ENCODE measurements around the gene GRM7.

Gene GRM7

DNA sequence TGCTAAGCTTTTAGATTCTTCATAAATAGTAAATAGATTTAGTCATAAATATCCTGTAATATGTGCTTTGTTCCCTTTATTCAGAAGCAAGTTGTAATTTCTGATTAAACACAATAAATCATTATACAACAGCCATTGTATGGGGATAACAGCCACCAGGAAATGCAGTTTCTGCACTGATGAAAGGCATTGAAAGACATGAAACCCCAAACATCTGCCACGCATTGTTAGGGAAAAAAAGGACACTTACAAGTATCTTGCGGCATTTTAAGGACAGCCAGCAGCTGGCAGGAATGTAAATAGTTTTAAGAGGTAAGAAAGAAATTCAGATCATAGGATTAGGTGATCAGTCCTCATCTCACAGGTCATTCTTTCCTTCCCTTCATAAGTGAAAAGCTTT lies 839.6 kb downstream of the GRM7 start:
- no peak overlapping the region for H3K27ac ChIP-seq (replicated peaks)
- no peak for DNase-seq (ENCODE audit: low read depth in 1 of 2, low spot score in 1 of 2)
- no peak for TF ChIP-seq SPI1 (IDR thresholded peaks at IDR 0.05; ENCODE audit: borderline replicate concordance, low read depth)
- TF ChIP-seq, protein P1, sequence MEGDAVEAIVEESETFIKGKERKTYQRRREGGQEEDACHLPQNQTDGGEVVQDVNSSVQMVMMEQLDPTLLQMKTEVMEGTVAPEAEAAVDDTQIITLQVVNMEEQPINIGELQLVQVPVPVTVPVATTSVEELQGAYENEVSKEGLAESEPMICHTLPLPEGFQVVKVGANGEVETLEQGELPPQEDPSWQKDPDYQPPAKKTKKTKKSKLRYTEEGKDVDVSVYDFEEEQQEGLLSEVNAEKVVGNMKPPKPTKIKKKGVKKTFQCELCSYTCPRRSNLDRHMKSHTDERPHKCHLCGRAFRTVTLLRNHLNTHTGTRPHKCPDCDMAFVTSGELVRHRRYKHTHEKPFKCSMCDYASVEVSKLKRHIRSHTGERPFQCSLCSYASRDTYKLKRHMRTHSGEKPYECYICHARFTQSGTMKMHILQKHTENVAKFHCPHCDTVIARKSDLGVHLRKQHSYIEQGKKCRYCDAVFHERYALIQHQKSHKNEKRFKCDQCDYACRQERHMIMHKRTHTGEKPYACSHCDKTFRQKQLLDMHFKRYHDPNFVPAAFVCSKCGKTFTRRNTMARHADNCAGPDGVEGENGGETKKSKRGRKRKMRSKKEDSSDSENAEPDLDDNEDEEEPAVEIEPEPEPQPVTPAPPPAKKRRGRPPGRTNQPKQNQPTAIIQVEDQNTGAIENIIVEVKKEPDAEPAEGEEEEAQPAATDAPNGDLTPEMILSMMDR (IDR thresholded peaks at IDR 0.05; ENCODE audit: insufficient read depth, low read length): no peak
- TF ChIP-seq POLR2AphosphoS5 (IDR thresholded peaks at IDR 0.05; ENCODE audit: low read depth): no peak
- TF ChIP-seq, protein P2, sequence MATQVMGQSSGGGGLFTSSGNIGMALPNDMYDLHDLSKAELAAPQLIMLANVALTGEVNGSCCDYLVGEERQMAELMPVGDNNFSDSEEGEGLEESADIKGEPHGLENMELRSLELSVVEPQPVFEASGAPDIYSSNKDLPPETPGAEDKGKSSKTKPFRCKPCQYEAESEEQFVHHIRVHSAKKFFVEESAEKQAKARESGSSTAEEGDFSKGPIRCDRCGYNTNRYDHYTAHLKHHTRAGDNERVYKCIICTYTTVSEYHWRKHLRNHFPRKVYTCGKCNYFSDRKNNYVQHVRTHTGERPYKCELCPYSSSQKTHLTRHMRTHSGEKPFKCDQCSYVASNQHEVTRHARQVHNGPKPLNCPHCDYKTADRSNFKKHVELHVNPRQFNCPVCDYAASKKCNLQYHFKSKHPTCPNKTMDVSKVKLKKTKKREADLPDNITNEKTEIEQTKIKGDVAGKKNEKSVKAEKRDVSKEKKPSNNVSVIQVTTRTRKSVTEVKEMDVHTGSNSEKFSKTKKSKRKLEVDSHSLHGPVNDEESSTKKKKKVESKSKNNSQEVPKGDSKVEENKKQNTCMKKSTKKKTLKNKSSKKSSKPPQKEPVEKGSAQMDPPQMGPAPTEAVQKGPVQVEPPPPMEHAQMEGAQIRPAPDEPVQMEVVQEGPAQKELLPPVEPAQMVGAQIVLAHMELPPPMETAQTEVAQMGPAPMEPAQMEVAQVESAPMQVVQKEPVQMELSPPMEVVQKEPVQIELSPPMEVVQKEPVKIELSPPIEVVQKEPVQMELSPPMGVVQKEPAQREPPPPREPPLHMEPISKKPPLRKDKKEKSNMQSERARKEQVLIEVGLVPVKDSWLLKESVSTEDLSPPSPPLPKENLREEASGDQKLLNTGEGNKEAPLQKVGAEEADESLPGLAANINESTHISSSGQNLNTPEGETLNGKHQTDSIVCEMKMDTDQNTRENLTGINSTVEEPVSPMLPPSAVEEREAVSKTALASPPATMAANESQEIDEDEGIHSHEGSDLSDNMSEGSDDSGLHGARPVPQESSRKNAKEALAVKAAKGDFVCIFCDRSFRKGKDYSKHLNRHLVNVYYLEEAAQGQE (IDR thresholded peaks at IDR 0.05; ENCODE audit: insufficient replicate concordance, low read depth): no peak
- TF ChIP-seq GABPA (IDR thresholded peaks at IDR 0.05; ENCODE audit: low read depth): no peak

DNA sequence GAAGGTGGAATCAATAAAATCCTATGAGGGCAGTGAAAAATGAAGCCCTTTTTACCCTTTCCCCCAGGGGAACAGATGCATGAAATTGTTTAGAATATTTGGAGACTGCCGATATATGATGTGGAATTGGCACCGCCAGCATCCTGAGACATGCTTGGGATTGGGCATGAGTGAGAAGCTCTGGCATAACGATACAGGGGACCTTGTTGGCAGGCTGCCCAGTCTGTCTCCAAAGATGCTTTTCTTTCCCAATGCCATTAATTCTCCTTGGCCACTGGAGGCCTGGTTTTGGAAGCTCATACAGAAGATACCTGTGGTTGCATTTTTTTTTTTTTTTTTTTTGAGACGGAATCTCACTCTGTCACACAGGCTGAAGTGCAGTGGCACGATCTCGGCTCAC lies 840.1 kb downstream of the GRM7 start:
- no peak for TF ChIP-seq POLR2AphosphoS5 (IDR thresholded peaks at IDR 0.05; ENCODE audit: low read depth)
- TF ChIP-seq, protein P1 (IDR thresholded peaks at IDR 0.05; ENCODE audit: insufficient read depth, low read length): no peak
- TF ChIP-seq GABPA (IDR thresholded peaks at IDR 0.05; ENCODE audit: low read depth): no peak
- TF ChIP-seq, protein P2 (IDR thresholded peaks at IDR 0.05; ENCODE audit: insufficient replicate concordance, low read depth): no peak
- no peak for TF ChIP-seq SPI1 (IDR thresholded peaks at IDR 0.05; ENCODE audit: borderline replicate concordance, low read depth)
- Histone ChIP-seq H3K27ac (replicated peaks) (no peak overlapping the region), H3K4me3 (replicated peaks; ENCODE audit: insufficient read depth, low read length) (no peak overlapping the region), H3K27me3 (ENCODE audit: insufficient read depth, poor library complexity, severe bottlenecking) (no peaks in the 10 kb centered on the region)
- no peak for DNase-seq (ENCODE audit: low read depth in 1 of 2, low spot score in 1 of 2)

More for the DNA sequence above, 839.6 kb downstream of the GRM7 start:
- no peak overlapping the region for H3K4me3 ChIP-seq (replicated peaks; ENCODE audit: insufficient read depth, low read length)
- no peaks in the 10 kb centered on the region for H3K27me3 ChIP-seq (ENCODE audit: insufficient read depth, poor library complexity, severe bottlenecking)

DNA sequence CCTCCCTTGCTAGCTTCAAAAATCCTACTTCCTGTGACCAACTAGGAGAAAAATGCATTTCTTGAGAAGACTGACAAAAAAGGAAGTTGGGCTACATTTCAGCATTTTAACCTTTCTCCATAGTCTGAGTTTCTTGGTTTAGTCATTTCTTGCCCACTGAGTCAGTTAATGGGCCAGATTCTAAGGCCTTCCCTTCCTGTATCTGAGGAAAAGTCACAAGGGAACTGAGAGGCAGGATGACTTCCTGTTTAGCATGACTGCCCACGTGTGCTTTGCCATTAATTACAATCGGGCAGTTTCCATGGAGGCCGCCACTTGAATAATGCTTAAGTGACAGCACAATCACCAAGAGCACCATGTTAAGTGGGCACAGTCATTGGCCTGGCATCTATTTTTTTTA lies 846.3 kb downstream of the GRM7 start:
- no peak for DNase-seq (ENCODE audit: low read depth in 1 of 2, low spot score in 1 of 2)
- no peak overlapping the region for H3K27ac ChIP-seq (replicated peaks)
- no peak overlapping the region for H3K4me3 ChIP-seq (replicated peaks; ENCODE audit: insufficient read depth, low read length)
- H3K27me3 ChIP-seq (ENCODE audit: insufficient read depth, poor library complexity, severe bottlenecking): no peaks in the 10 kb centered on the region
- TF ChIP-seq, protein P1 (IDR thresholded peaks at IDR 0.05; ENCODE audit: insufficient read depth, low read length): no peak
- no peak for TF ChIP-seq POLR2AphosphoS5 (IDR thresholded peaks at IDR 0.05; ENCODE audit: low read depth)
- TF ChIP-seq SPI1 (IDR thresholded peaks at IDR 0.05; ENCODE audit: borderline replicate concordance, low read depth): no peak
- no peak for TF ChIP-seq GABPA (IDR thresholded peaks at IDR 0.05; ENCODE audit: low read depth)
- TF ChIP-seq, protein P2 (IDR thresholded peaks at IDR 0.05; ENCODE audit: insufficient replicate concordance, low read depth): no peak

Data from HL-60 (cell line).